ENCODE results near the gene LRMDA.

DNA sequence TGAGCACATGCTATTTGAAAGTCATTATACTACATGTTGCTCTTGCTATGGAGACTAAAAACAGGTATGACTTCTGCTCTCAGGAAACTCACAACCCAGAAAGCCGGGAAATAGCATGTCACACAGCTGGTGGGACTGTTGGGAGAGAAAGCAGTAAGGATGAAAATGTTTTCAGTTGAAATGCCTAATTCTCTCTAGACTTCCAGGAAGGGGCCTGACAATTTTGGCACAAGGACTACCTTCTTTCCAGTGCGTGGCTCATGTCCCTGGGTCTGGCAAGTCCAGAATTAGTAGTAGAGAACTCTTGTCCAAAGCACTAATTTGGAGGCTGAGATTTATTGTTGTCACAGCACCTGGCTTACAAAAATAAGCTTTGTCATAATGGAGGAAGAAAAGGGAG lies 567.6 kb downstream of the LRMDA start:
- TF ChIP-seq, protein P1, sequence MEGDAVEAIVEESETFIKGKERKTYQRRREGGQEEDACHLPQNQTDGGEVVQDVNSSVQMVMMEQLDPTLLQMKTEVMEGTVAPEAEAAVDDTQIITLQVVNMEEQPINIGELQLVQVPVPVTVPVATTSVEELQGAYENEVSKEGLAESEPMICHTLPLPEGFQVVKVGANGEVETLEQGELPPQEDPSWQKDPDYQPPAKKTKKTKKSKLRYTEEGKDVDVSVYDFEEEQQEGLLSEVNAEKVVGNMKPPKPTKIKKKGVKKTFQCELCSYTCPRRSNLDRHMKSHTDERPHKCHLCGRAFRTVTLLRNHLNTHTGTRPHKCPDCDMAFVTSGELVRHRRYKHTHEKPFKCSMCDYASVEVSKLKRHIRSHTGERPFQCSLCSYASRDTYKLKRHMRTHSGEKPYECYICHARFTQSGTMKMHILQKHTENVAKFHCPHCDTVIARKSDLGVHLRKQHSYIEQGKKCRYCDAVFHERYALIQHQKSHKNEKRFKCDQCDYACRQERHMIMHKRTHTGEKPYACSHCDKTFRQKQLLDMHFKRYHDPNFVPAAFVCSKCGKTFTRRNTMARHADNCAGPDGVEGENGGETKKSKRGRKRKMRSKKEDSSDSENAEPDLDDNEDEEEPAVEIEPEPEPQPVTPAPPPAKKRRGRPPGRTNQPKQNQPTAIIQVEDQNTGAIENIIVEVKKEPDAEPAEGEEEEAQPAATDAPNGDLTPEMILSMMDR (conservative IDR thresholded peaks at IDR 0.05; ENCODE audit: low read length): no peak
- no peak for TF ChIP-seq EZH2phosphoT487 (IDR thresholded peaks at IDR 0.05; ENCODE audit: borderline replicate concordance)

Data from Loucy (cell line).